Dermis microvascular lymphatic vessel endothelial cell (primary cell): ENCODE results near the gene INVS. TPM values are rescaled to one million over a fixed set of nuclear protein-coding genes. Genes with fewer than 3 reads are reported as not detected.
"Not testable (repeated sequence)": the region's sequence is repeated elsewhere in the genome, so short reads cannot be mapped to it uniquely, and the experiment has no call there.

ENCODE experiments used
- DNase-seq, 2 donors: peaks; one replicate each; pipeline versions ENCODE4 v3.0.0 to v3.0.0-alpha.2; 2010; ENCODE audit warnings: low read depth in 2 of 2
- total RNA-seq: library from RNA; depleted of rRNA; stranded (reverse); fragments of >200 nt; gene quantifications from 2 replicates; pipeline ENCODE4 v1.2.1, GENCODE V29; 2014

Gene INVS
- total RNA-seq, 1 donor from 2014 or later, result 22.5 TPM

- no peak for DNase-seq
Measured at GRCh38 chr9:100315561-100315960, 216.5 kb downstream of the INVS start.

DNA sequence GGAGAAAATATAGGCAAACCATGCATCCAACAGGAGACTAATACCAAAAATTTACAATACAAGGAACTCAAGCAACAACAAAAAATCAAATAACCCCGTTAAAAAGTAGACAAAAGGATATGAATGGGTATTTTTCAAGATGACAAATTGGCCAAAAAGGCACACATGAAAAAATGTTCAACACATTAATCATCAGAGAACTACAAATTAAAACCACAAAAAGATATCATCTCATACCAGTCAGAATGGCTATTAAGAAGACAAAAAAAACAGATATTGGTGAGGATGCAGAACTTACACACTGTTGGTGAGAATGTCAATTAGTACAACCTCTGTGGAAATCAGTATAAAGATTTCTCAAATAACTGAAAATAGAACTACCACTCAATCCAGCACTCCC lies 218.7 kb downstream of the INVS start:
- DNase-seq, result no peak

DNA sequence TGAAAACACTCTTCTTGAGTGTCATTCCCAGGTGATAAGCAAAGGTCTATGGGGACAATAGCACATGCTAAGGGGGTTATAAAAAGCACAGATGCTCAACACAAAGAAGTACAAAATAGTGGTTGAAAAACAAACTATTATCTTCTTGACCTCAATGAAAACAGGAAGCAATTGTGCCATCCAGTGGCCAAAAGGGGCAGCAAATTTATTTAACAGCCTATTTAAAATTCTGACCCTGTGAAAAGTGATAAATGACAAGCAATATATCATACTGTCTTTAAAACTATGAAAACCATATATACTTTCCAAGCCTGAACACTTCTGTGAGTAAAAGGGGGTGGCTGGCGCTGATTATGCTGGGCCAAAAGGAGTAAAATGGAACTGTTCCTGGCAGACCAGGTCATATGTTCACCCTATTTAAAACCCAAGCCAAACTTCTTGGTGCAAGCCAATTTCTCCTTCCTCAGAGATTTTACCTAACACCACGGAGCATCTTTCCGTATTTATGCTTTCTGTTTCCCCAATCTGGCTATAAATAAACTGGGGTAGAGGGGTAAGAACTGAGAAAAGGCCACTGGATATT lies 224.0 kb downstream of the INVS start:
- DNase-seq, result peak; percentile 38 to 50

- DNase-seq, result peak; percentile 11 to 48
Measured at GRCh38 chr9:100324594-100325200, 225.7 kb downstream of the INVS start.

DNA sequence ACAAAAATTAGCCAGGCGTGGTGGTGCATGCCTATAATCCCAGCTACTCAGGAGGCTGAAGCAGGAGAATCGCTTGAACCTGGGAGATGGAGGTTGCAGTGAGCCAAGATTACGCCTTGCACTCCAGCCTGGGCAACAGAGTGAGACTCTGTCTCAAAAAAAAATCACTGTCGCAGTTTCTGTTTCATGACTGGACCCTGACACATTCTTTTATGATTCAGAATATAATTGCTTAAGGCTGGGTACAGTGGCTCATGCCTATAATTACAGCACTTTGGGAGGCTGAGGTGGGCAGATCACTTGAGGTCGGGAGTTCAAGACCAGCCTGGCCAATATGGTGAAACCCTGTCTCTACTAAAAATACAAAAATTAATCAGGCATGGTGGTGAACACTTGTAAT lies 239.7 kb downstream of the INVS start:
- not testable (repeated sequence) for DNase-seq

DNA sequence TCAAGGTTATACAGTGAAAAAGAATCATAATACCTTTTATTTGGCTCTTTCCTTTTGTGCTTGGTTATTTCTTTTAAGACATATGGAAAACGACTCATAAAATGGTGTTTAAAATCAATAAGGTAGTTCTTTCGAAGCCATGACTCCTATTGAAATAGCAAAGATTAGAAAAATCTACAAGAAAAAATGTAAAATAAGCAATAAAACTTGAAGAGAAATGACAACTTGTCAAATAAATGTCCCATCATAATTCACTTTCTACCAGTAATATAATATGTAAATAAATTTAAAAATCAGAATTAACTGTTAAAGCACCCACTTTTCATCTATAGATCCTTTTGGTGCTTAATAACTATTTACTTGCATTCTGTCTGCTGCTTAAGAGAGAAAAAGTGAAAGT lies 241.2 kb downstream of the INVS start:
- no peak for DNase-seq

GRCh38 chr9:100341889-100342288 lies 242.8 kb downstream of the INVS start:
- DNase-seq, result no peak

GRCh38 chr9:100346836-100347235 lies 247.8 kb downstream of the INVS start:
- DNase-seq, result no peak

DNA sequence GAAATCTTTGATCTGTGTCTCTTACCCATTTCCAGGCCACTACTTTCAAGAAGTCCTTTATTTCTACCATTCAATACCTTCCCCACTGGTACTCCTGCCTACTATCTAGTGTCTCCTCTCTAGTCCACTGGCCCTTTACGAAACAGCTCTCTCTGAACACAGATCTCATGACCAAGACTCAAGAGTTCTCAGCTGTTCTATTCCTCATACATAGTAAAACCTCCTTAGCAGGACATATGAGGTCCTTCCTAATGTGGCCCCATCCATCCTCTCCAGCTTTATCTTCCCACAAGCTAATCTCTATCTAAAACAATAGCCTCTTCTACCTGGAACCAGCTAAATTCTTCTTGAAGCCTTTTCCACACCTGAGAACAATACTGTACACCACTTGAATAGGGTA lies 251.1 kb downstream of the INVS start:
- no peak for DNase-seq

Other genes with a start within 250 kb of the INVS start
- 12.3 and 13.1 TPM in 2 replicates for gene STX17, start 192.6 kb upstream of the INVS start, total RNA-seq
- gene ERP44, start 243 bp upstream of the INVS start, total RNA-seq, result 5.6 and 7.8 TPM in 2 replicates